ENCODE measurements around the gene DACH2.

DACH2 gene

GRCh38 chrX:86369847-86370630 lies 221.8 kb downstream of the DACH2 start:
- TF ChIP-seq CTCF (IDR thresholded peaks at IDR 0.05; ENCODE audit: low read depth, low read length): no peak
- H3K4me3 ChIP-seq (replicated peaks in 1 of 2; ENCODE audit: low read depth in 2 of 2, low read length in 2 of 2): no peak overlapping the region
- DNase-seq (ENCODE audit: low read depth in 2 of 2): peak in 1 of 2 donors; percentile 5

- no peak for DNase-seq (ENCODE audit: low read depth in 2 of 2)
- TF ChIP-seq CTCF (IDR thresholded peaks at IDR 0.05; ENCODE audit: low read depth, low read length): no peak
Observed at GRCh38 chrX:86370927-86371326, 222.7 kb downstream of the DACH2 start.

GRCh38 chrX:86379209-86379608 lies 231.0 kb downstream of the DACH2 start:
- H3K4me3 ChIP-seq (replicated peaks in 1 of 2; ENCODE audit: low read depth in 2 of 2, low read length in 2 of 2): no peak overlapping the region
- TF ChIP-seq CTCF (IDR thresholded peaks at IDR 0.05; ENCODE audit: low read depth, low read length): no peak
- DNase-seq (ENCODE audit: low read depth in 2 of 2): no peak

More at GRCh38 chrX:86370927-86371326, 222.7 kb downstream of the DACH2 start:
- H3K4me3 ChIP-seq (replicated peaks in 1 of 2; ENCODE audit: low read depth in 2 of 2, low read length in 2 of 2): no peak overlapping the region

GRCh38 chrX:86383681-86384540 lies 235.7 kb downstream of the DACH2 start:
- TF ChIP-seq CTCF (IDR thresholded peaks at IDR 0.05; ENCODE audit: low read depth, low read length): no peak
- no peak for DNase-seq (ENCODE audit: low read depth in 2 of 2)
- no peak overlapping the region for H3K4me3 ChIP-seq (replicated peaks in 1 of 2; ENCODE audit: low read depth in 2 of 2, low read length in 2 of 2)

GRCh38 chrX:86407371-86407770 lies 259.1 kb downstream of the DACH2 start:
- DNase-seq (ENCODE audit: low read depth in 2 of 2): no peak
- TF ChIP-seq CTCF (IDR thresholded peaks at IDR 0.05; ENCODE audit: low read depth, low read length): no peak
- no peak overlapping the region for H3K4me3 ChIP-seq (replicated peaks in 1 of 2; ENCODE audit: low read depth in 2 of 2, low read length in 2 of 2)

- no peak overlapping the region for H3K4me3 ChIP-seq (replicated peaks in 1 of 2; ENCODE audit: low read depth in 2 of 2, low read length in 2 of 2)
- DNase-seq (ENCODE audit: low read depth in 2 of 2): no peak
- TF ChIP-seq CTCF (IDR thresholded peaks at IDR 0.05; ENCODE audit: low read depth, low read length): no peak
Observed at GRCh38 chrX:86421771-86422170, 273.5 kb downstream of the DACH2 start.

Measured in cardiac fibroblast (primary cell).